ENCODE measurements around the gene COL7A1. TPM values are rescaled to one million over a fixed set of nuclear protein-coding genes. Genes with fewer than 3 reads are reported as not detected.

Gene COL7A1
- total and polyA plus RNA-seq, 4 donors, result 4.3 to 18.7 (median 8.5) TPM

DNA sequence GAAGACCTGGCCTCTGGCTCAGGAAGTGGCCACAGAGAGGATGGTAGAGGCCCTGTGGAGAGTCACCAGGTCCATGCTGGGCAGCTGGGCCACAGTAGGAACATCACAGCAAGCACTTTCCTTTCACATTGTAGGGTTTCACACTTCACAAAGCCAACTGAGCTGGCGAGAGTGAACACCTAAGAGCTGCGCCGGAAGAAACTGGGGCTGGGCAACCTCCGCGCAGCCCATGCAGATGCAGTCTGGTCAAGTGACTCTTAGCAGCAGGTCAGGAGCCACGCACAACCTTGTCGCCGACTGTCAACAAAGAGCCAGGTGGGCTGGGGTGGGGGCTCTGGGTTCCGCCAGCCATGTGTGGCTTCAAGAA, 75.9 kb downstream of the COL7A1 start:
- Histone ChIP-seq H3K4me1 (ENCODE audit: control insufficient read depth in 5 of 5, insufficient read depth in 5 of 5, low read length in 5 of 5) (no peaks in the 10 kb centered on the region), H3K36me3 (ENCODE audit: control insufficient read depth in 4 of 4, insufficient read depth in 4 of 4, low read length in 4 of 4) (peaks cover 0 to 3% (median 0%) of the 10 kb centered on the region in 4 donors), H3K9ac (ENCODE audit: insufficient read depth in 1 of 2, low read length in 2 of 2) (no peak overlapping the region), H3K27me3 (ENCODE audit: control insufficient read depth in 3 of 3, insufficient read depth in 3 of 3, low read length in 2 of 3) (no peaks in the 10 kb centered on the region), H3K4me3 (no peak overlapping the region), H3K27ac (ENCODE audit: low read depth in 1 of 2, low read length in 1 of 2) (no peak overlapping the region), H3K9me3 (ENCODE audit: control insufficient read depth in 4 of 4, insufficient read depth in 3 of 4, low read length in 3 of 4) (no peaks in the 10 kb centered on the region)
- DNase-seq (no peak), ATAC-seq (ENCODE audit: insufficient read depth, low FRiP score) (no peak)
- TF ChIP-seq, protein P1, sequence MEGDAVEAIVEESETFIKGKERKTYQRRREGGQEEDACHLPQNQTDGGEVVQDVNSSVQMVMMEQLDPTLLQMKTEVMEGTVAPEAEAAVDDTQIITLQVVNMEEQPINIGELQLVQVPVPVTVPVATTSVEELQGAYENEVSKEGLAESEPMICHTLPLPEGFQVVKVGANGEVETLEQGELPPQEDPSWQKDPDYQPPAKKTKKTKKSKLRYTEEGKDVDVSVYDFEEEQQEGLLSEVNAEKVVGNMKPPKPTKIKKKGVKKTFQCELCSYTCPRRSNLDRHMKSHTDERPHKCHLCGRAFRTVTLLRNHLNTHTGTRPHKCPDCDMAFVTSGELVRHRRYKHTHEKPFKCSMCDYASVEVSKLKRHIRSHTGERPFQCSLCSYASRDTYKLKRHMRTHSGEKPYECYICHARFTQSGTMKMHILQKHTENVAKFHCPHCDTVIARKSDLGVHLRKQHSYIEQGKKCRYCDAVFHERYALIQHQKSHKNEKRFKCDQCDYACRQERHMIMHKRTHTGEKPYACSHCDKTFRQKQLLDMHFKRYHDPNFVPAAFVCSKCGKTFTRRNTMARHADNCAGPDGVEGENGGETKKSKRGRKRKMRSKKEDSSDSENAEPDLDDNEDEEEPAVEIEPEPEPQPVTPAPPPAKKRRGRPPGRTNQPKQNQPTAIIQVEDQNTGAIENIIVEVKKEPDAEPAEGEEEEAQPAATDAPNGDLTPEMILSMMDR (IDR thresholded peaks at IDR 0.05; ENCODE audit: control extremely low read depth, extremely low read depth), result no peak
- 94 to 96% methylated on average over 9 of the region's 9 CpGs for WGBS, 2 donors

DNA sequence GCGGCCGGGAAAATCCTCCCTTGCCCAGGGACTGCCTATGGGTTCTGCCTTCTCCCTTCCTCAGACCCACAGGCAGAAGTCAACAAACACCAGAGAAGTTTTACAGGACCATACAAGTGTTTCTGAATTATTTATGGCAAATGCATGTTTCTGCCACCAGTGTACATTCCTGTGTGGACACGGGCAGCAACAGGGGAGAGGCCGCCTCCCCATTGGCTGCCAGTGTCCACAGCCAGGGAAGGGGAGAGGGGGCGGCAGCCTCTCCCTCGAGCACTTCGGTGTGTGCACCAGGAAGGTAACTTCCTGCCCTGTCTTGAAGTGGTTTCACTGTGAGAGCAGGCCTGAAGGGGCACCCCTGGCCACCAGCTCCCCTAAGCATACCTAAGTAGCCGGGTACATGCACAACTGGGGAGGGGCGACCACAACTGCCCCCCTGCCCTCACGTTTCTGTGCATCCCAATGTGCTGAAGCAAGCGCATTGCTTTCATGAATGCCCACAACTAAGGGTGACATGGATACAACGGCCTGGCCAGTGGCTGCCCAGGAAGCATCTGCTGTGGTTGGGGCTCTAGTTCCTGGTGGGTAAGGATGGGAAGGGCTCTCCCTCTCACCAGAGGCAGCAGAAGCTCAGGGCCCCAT, 76.4 kb downstream of the COL7A1 start:
- no peaks in the 10 kb centered on the region for H3K9me3 ChIP-seq (ENCODE audit: control insufficient read depth in 4 of 4, insufficient read depth in 3 of 4, low read length in 3 of 4)
- no peak overlapping the region for H3K4me3 ChIP-seq
- peaks cover 0 to 3% (median 0%) of the 10 kb centered on the region in 4 donors for H3K36me3 ChIP-seq (ENCODE audit: control insufficient read depth in 4 of 4, insufficient read depth in 4 of 4, low read length in 4 of 4)
- no peaks in the 10 kb centered on the region for H3K4me1 ChIP-seq (ENCODE audit: control insufficient read depth in 5 of 5, insufficient read depth in 5 of 5, low read length in 5 of 5)
- H3K9ac ChIP-seq (ENCODE audit: insufficient read depth in 1 of 2, low read length in 2 of 2), result no peak overlapping the region
- no peak overlapping the region for H3K27ac ChIP-seq (ENCODE audit: low read depth in 1 of 2, low read length in 1 of 2)
- WGBS, 2 donors, result 53 to 57% methylated on average over 12 of the region's 12 CpGs
- no peak for DNase-seq
- no peak for ATAC-seq (ENCODE audit: insufficient read depth, low FRiP score)
- H3K27me3 ChIP-seq (ENCODE audit: control insufficient read depth in 3 of 3, insufficient read depth in 3 of 3, low read length in 2 of 3), result no peaks in the 10 kb centered on the region
- TF ChIP-seq, protein P1 (IDR thresholded peaks at IDR 0.05; ENCODE audit: control extremely low read depth, extremely low read depth), result no peak

DNA sequence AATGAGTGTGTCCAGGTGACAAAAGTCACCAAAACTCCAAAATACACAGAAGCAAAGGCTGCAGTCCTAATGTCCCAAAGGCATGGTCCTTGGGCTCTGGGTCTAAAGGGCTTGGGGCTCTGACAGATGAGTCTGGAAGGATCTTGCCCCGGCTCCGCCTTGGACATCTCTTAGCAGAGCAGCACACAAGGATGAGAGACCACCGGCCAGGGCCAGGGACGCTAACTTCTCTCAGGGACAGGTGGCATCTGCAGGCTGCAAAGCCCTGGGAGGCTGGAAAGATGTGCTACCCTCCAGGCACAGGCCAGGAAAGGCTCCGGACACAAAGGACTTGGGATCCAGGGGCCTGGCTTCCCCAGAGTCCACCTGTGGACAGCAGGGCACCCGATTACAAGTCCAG, 77.1 kb downstream of the COL7A1 start:
- Histone ChIP-seq H3K27me3 (ENCODE audit: control insufficient read depth in 3 of 3, insufficient read depth in 3 of 3, low read length in 2 of 3) (no peaks in the 10 kb centered on the region), H3K9ac (ENCODE audit: insufficient read depth in 1 of 2, low read length in 2 of 2) (no peak overlapping the region), H3K27ac (ENCODE audit: low read depth in 1 of 2, low read length in 1 of 2) (no peak overlapping the region), H3K36me3 (ENCODE audit: control insufficient read depth in 4 of 4, insufficient read depth in 4 of 4, low read length in 4 of 4) (no peaks in the 10 kb centered on the region), H3K9me3 (ENCODE audit: control insufficient read depth in 4 of 4, insufficient read depth in 3 of 4, low read length in 3 of 4) (no peaks in the 10 kb centered on the region), H3K4me1 (ENCODE audit: control insufficient read depth in 5 of 5, insufficient read depth in 5 of 5, low read length in 5 of 5) (no peaks in the 10 kb centered on the region), H3K4me3 (no peak overlapping the region)
- WGBS, 2 donors, result 90 to 95% methylated on average over 6 of the region's 6 CpGs
- no peak for ATAC-seq (ENCODE audit: insufficient read depth, low FRiP score)
- DNase-seq, result no peak
- TF ChIP-seq, protein P1 (IDR thresholded peaks at IDR 0.05; ENCODE audit: control extremely low read depth, extremely low read depth), result no peak

DNA sequence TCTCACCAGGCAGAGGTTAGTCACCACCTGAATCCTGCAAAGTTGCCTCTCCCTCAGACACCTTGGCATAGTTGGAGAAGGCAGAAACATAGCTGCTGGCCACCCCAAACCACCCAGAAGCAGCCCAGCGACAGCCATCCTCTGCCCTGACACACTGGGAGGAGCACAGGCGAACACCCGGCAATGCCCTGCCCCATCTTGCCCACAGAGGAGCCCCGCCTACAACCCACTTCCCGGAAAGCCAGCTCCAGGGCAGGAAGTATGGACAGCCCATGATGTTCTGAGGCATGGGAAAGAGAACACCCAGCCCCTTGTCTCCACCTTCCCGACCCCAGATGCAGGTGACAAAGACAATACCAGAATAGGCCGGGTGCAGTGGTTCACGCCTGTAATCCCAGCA, 78.6 kb downstream of the COL7A1 start:
- H3K4me3 ChIP-seq, result no peak overlapping the region
- TF ChIP-seq, protein P1 (IDR thresholded peaks at IDR 0.05; ENCODE audit: control extremely low read depth, extremely low read depth), result no peak
- 68 to 74% methylated on average over 8 of the region's 8 CpGs for WGBS, 2 donors
- no peak for ATAC-seq (ENCODE audit: insufficient read depth, low FRiP score)
- no peak overlapping the region for H3K9ac ChIP-seq (ENCODE audit: insufficient read depth in 1 of 2, low read length in 2 of 2)
- no peaks in the 10 kb centered on the region for H3K27me3 ChIP-seq (ENCODE audit: control insufficient read depth in 3 of 3, insufficient read depth in 3 of 3, low read length in 2 of 3)
- no peaks in the 10 kb centered on the region for H3K4me1 ChIP-seq (ENCODE audit: control insufficient read depth in 5 of 5, insufficient read depth in 5 of 5, low read length in 5 of 5)
- no peaks in the 10 kb centered on the region for H3K9me3 ChIP-seq (ENCODE audit: control insufficient read depth in 4 of 4, insufficient read depth in 3 of 4, low read length in 3 of 4)
- DNase-seq, result no peak
- no peaks in the 10 kb centered on the region for H3K36me3 ChIP-seq (ENCODE audit: control insufficient read depth in 4 of 4, insufficient read depth in 4 of 4, low read length in 4 of 4)
- no peak overlapping the region for H3K27ac ChIP-seq (ENCODE audit: low read depth in 1 of 2, low read length in 1 of 2)

All from lung (tissue), 12 donors.